Endodermal cell (in vitro differentiated cells): ENCODE data around the gene SH3D19. TPM values are rescaled to one million over a fixed set of nuclear protein-coding genes. Genes with fewer than 3 reads are reported as not detected.

Source experiments
- DNase-seq: peaks from one replicate; pipeline ENCODE4 v3.0.0-alpha.2; 2017
- H3K27ac ChIP-seq: 2 replicates; pipeline ENCODE4 v1.5.1; 2013; ENCODE audit warnings: mild to moderate bottlenecking, low read depth, low read length, moderate library complexity
- H3K27me3 ChIP-seq: 2 replicates; pipeline ENCODE4 v1.6.1; 2013; ENCODE audit warnings: mild to moderate bottlenecking, low read length, moderate library complexity; ENCODE audit not compliant: insufficient read depth, control insufficient read depth, poor library complexity, severe bottlenecking
- H3K36me3 ChIP-seq: 2 replicates; pipeline ENCODE4 v1.7.0; 2013; ENCODE audit warnings: mild to moderate bottlenecking, low read length, moderate library complexity; ENCODE audit not compliant: control insufficient read depth, insufficient read depth
- H3K4me1 ChIP-seq: one replicate; pipeline ENCODE4 v1.7.0; 2013; ENCODE audit warnings: low read length; ENCODE audit not compliant: control insufficient read depth, insufficient read depth
- H3K4me3 ChIP-seq: 2 replicates; pipeline ENCODE4 v1.5.1; 2013; ENCODE audit warnings: mild to moderate bottlenecking, low read length, moderate library complexity
- H3K9ac ChIP-seq: 2 replicates; pipeline ENCODE4 v1.6.1; 2013; ENCODE audit warnings: mild to moderate bottlenecking, low read length, moderate library complexity; ENCODE audit not compliant: poor library complexity, severe bottlenecking; ENCODE audit errors: extremely low read depth
- H3K9me3 ChIP-seq: 2 replicates; pipeline ENCODE4 v1.6.1; 2013; ENCODE audit warnings: mild to moderate bottlenecking, low read length, moderate library complexity; ENCODE audit not compliant: control insufficient read depth
- H3K27ac Mint-ChIP-seq: 2 replicates; pipeline ENCODE4 v1.8.0; 2020; ENCODE audit warnings: mixed read lengths
- H3K27me3 Mint-ChIP-seq: 2 replicates; pipeline ENCODE4 v1.8.0; 2021; ENCODE audit warnings: mild to moderate bottlenecking, mixed read lengths; ENCODE audit not compliant: insufficient read depth
- H3K36me3 Mint-ChIP-seq: 2 replicates; pipeline ENCODE4 v1.8.0; 2020; ENCODE audit warnings: low read depth, mixed read lengths
- H3K4me1 Mint-ChIP-seq: 2 replicates; pipeline ENCODE4 v1.8.0; 2020; ENCODE audit warnings: mixed read lengths
- H3K4me3 Mint-ChIP-seq: 2 replicates; pipeline ENCODE4 v1.8.0; 2020; ENCODE audit warnings: mild to moderate bottlenecking, moderate library complexity, mixed read lengths
- H3K9me3 Mint-ChIP-seq: 2 replicates; pipeline ENCODE4 v1.8.0; 2020; ENCODE audit warnings: mild to moderate bottlenecking, mixed read lengths
- WGBS, 2 experiments: methylation state at CpG; one replicate each; pipeline versions ENCODE4 v1.1.5 to v1.1.7; 2013; ENCODE audit warnings: missing lambda C conversion rate in 2 of 2, mixed read lengths in 1 of 2; ENCODE audit not compliant: insufficient coverage in 1 of 2, insufficient read length in 1 of 2; 5-methylcytosine and 5-hydroxymethylcytosine counted together
- total RNA-seq, 2 donors: library from RNA; stranded (reverse); fragmentation: NEBNext Ultra II Directional in 1 of 2; extraction: Animal tissue kit (Norgen Biotek cat#: 25700) in 1 of 2; gene quantifications; 2 replicates in 1 of 2; 3 replicates in 1 of 2; pipeline ENCODE4 v1.2.1, GENCODE V29; 2021
- TF ChIP-seq, protein P1 (sequence below): fragments of 200-600 bp; sonication (generic); conservative IDR thresholded peaks from 2 replicates; pipeline ENCODE4 v1.5.0; 2021; ENCODE audit warnings: antibody characterized with exemption, mild to moderate bottlenecking

Gene SH3D19
- total RNA-seq, 2 donors from 2014 or later, result 48.8 to 55.6 TPM

- H3K9me3 Mint-ChIP-seq, result no peaks in the 10 kb centered on the region
- Histone ChIP-seq H3K27me3 (no peaks in the 10 kb centered on the region), H3K4me1 (no peaks in the 10 kb centered on the region), H3K9me3 (no peaks in the 10 kb centered on the region), H3K36me3 (peaks cover under 1% of the 10 kb centered on the region), H3K27ac (no peak overlapping the region), H3K9ac (no peak overlapping the region), H3K4me3 (no peak overlapping the region)
- no peak overlapping the region for H3K27ac Mint-ChIP-seq
- H3K4me3 Mint-ChIP-seq, result no peak overlapping the region
- no peaks in the 10 kb centered on the region for H3K27me3 Mint-ChIP-seq
- TF ChIP-seq, protein P1, sequence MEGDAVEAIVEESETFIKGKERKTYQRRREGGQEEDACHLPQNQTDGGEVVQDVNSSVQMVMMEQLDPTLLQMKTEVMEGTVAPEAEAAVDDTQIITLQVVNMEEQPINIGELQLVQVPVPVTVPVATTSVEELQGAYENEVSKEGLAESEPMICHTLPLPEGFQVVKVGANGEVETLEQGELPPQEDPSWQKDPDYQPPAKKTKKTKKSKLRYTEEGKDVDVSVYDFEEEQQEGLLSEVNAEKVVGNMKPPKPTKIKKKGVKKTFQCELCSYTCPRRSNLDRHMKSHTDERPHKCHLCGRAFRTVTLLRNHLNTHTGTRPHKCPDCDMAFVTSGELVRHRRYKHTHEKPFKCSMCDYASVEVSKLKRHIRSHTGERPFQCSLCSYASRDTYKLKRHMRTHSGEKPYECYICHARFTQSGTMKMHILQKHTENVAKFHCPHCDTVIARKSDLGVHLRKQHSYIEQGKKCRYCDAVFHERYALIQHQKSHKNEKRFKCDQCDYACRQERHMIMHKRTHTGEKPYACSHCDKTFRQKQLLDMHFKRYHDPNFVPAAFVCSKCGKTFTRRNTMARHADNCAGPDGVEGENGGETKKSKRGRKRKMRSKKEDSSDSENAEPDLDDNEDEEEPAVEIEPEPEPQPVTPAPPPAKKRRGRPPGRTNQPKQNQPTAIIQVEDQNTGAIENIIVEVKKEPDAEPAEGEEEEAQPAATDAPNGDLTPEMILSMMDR, result no peak
- H3K4me1 Mint-ChIP-seq, result peaks cover 13% of the 10 kb centered on the region
- no peak for DNase-seq
- H3K36me3 Mint-ChIP-seq, result peaks cover 16% of the 10 kb centered on the region
- 100% methylated on average over 2 of the region's 3 CpGs; no CpG with 5 or more reads in 1 of the 2 experiments for WGBS, 2 experiments
These were observed 29.2 kb downstream of the SH3D19 start for GRCh38 chr4:151296227-151296626.

DNA sequence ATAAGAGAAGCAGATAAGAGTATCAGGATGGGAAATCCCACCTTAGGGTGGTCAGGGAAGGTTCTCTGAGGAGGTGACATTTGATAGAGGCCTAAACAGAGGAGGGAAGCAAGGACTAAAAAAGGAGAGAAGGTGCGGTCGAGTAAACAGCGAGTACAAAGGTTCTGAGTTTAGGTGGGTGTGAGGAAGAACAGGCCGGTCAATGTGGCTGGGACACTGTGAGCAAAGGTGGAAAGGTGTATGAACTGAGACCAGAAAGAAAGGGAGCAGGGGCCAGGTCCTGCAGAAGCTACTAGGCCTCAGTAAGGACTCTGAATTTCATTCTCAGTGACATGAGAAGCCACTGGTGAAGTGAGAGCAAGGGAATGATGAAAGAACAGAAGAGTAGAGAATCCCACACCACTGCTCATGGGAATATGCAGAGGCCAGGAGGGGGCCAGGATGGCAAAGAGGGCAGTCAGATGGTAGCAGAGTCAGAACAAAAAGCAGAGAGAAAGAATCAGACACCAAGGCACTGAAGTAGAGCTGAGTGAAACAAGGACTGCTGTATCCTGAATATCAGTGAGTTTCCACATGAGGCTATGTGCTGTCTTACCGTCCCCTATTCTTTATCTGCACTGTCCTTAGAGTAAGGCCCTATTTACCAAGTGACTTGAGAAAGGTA is 30.4 kb downstream of the SH3D19 start:
- WGBS, 2 experiments, result 92 to 93% methylated on average over 3 to 5 of the region's 5 CpGs
- Histone ChIP-seq H3K9ac (no peak overlapping the region), H3K4me3 (no peak overlapping the region), H3K9me3 (peaks cover 11% of the 10 kb centered on the region), H3K36me3 (peaks cover 5% of the 10 kb centered on the region), H3K27ac (no peak overlapping the region), H3K4me1 (no peaks in the 10 kb centered on the region), H3K27me3 (no peaks in the 10 kb centered on the region)
- no peaks in the 10 kb centered on the region for H3K27me3 Mint-ChIP-seq
- peak overlapping the region; percentile 49 for H3K27ac Mint-ChIP-seq
- TF ChIP-seq, protein P1, result no peak
- peaks cover 13% of the 10 kb centered on the region for H3K4me1 Mint-ChIP-seq
- DNase-seq, result no peak
- peaks cover 19% of the 10 kb centered on the region for H3K36me3 Mint-ChIP-seq
- H3K9me3 Mint-ChIP-seq, result peaks cover 3% of the 10 kb centered on the region
- H3K4me3 Mint-ChIP-seq, result no peak overlapping the region

GRCh38 chr4:151292038-151292437 is 33.4 kb downstream of the SH3D19 start:
- peaks cover 5% of the 10 kb centered on the region for H3K36me3 ChIP-seq
- Mint-ChIP-seq H3K4me3 (no peak overlapping the region), H3K27ac (no peak overlapping the region), H3K27me3 (no peaks in the 10 kb centered on the region), H3K4me1 (peaks cover 13% of the 10 kb centered on the region), H3K36me3 (peaks cover 22% of the 10 kb centered on the region), H3K9me3 (peaks cover 3% of the 10 kb centered on the region)
- TF ChIP-seq, protein P1, result no peak
- H3K4me1 ChIP-seq, result no peaks in the 10 kb centered on the region
- peaks cover 12% of the 10 kb centered on the region for H3K9me3 ChIP-seq
- no peak overlapping the region for H3K4me3 ChIP-seq
- no peaks in the 10 kb centered on the region for H3K27me3 ChIP-seq
- DNase-seq, result no peak
- WGBS, 2 experiments, result 87 to 100% methylated on average over 2 of the region's 2 CpGs
- H3K27ac ChIP-seq, result no peak overlapping the region
- H3K9ac ChIP-seq, result no peak overlapping the region
